ENCODE results near the gene PSMG4.

- TF ChIP-seq CTCF (conservative IDR thresholded peaks at IDR 0.05 in 1 of 2, IDR thresholded peaks at IDR 0.05 in 1 of 2; ENCODE audit: extremely low read depth in 1 of 2, insufficient read depth in 1 of 2, low read depth in 1 of 2, low read length in 2 of 2), result no peak
- TF ChIP-seq EZH2 (IDR thresholded peaks at IDR 0.05; ENCODE audit: borderline replicate concordance, low read length), result no peak
These were observed 19.5 kb upstream of the PSMG4 start for GRCh38 chr6:3239110-3239830.
